ENCODE results near the gene C3orf18. TPM values are rescaled to one million over a fixed set of nuclear protein-coding genes. Genes with fewer than 3 reads are reported as not detected.
A peak's percentile ranks its signal among the peaks of the same experiment; 100 is the strongest.

C3orf18 gene
- polyA plus RNA-seq, 1 of the 3 experiments (the other 2 are of a cell fraction), result 19.7 TPM

GRCh38 chr3:50524746-50525145, 42.8 kb downstream of the C3orf18 start (continued):
- TF ChIP-seq USF2 (IDR thresholded peaks at IDR 0.05; ENCODE audit: borderline replicate concordance, low read depth, low read length), result no peak

GRCh38 chr3:50523279-50523811, 44.2 kb downstream of the C3orf18 start:
- peaks cover 21% of the 10 kb centered on the region; the same call in 1 of the 2 replicates for H3K27me3 ChIP-seq (ENCODE audit: insufficient read depth)
- no peak overlapping the region for H3K4me3 ChIP-seq (ENCODE audit: low read depth in 2 of 2, low read length in 1 of 2)
- no peaks in the 10 kb centered on the region for H3K9me2 ChIP-seq
- H3K4me1 ChIP-seq (ENCODE audit: control insufficient read depth in 1 of 2, insufficient read depth in 2 of 2, low read depth in 1 of 2, low read length in 1 of 2), result peaks cover 0 to 41% of the 10 kb centered on the region in 2 experiments; a peak in 1 of 4 replicates
- no peak overlapping the region for H3K4me2 ChIP-seq
- no peak for DNase-seq
- no peak for TF ChIP-seq CTCF (IDR thresholded peaks at IDR 0.05)
- no peak for TF ChIP-seq SMC3 (IDR thresholded peaks at IDR 0.05; ENCODE audit: low read depth, low read length)
- TF ChIP-seq EP300 (IDR thresholded peaks at IDR 0.05; ENCODE audit: borderline replicate concordance in 1 of 2, low read depth in 1 of 2, low read length in 1 of 2), result 0 out of 4 replicates have a peak, but pooled peaks of 1 of the 2 experiments have one; percentile 22
- TF ChIP-seq FOXJ3 (CRISPR knock-in tag; IDR thresholded peaks at IDR 0.05), result no peak
- H4K20me1 ChIP-seq (ENCODE audit: insufficient read depth), result no peaks in the 10 kb centered on the region
- H3K9ac ChIP-seq, result no peak overlapping the region
- H3K79me2 ChIP-seq (ENCODE audit: insufficient read depth), result no peaks in the 10 kb centered on the region
- ChIA-PET CTCF (interaction anchor here (0.6 to 8.8 kb wide), 11 partner anchors 9 to 153 kb away, joined by 3 to 114 read pairs (median 3); no protein-coding TSS in a partner anchor), POLR2A (no interaction called here)
- no peaks in the 10 kb centered on the region for H3F3A ChIP-seq (replicated peaks; ENCODE audit: insufficient read depth)
- no peaks in the 10 kb centered on the region for H3K36me3 ChIP-seq (replicated peaks in 1 of 2; ENCODE audit: control insufficient read depth in 1 of 2, insufficient read depth in 2 of 2, low read length in 1 of 2)
- 63% methylated on average over 7 of the region's 9 CpGs for WGBS (ENCODE audit: low lambda C conversion rate)
- H3K27ac ChIP-seq (ENCODE audit: low read depth in 2 of 2, low read length in 1 of 2), result no peak overlapping the region; a peak in 1 of 4 replicates
- no peak overlapping the region for H2AFZ ChIP-seq (ENCODE audit: low read depth)
- no peaks in the 10 kb centered on the region for H3K9me3 ChIP-seq

- Histone ChIP-seq H3F3A (replicated peaks; ENCODE audit: insufficient read depth) (no peaks in the 10 kb centered on the region), H3K4me3 (ENCODE audit: low read depth in 2 of 2, low read length in 1 of 2) (no peak overlapping the region), H3K4me1 (ENCODE audit: control insufficient read depth in 1 of 2, insufficient read depth in 2 of 2, low read depth in 1 of 2, low read length in 1 of 2) (peaks cover 0 to 59% of the 10 kb centered on the region in 2 experiments; a peak in 2 of 4 replicates), H3K4me2 (no peak overlapping the region), H3K9ac (no peak overlapping the region), H3K9me3 (no peaks in the 10 kb centered on the region), H3K79me2 (ENCODE audit: insufficient read depth) (no peaks in the 10 kb centered on the region), H2AFZ (ENCODE audit: low read depth) (no peak overlapping the region), H3K27ac (ENCODE audit: low read depth in 2 of 2, low read length in 1 of 2) (no peak overlapping the region), H3K27me3 (ENCODE audit: insufficient read depth) (peaks cover 21% of the 10 kb centered on the region; the same call in 1 of the 2 replicates), H3K36me3 (replicated peaks in 1 of 2; ENCODE audit: control insufficient read depth in 1 of 2, insufficient read depth in 2 of 2, low read length in 1 of 2) (no peaks in the 10 kb centered on the region), H3K9me2 (no peaks in the 10 kb centered on the region), H4K20me1 (ENCODE audit: insufficient read depth) (no peaks in the 10 kb centered on the region)
- WGBS (ENCODE audit: low lambda C conversion rate), result 45% methylated on average over 5 of the region's 5 CpGs
- ChIA-PET POLR2A (no interaction called here), CTCF (interaction anchor here (0.6 to 8.8 kb wide), 8 partner anchors 13 to 223 kb away, joined by 3 to 114 read pairs (median 6); no protein-coding TSS in a partner anchor)
- no peak for DNase-seq
- no peak for TF ChIP-seq FOSL2 (IDR thresholded peaks at IDR 0.05; ENCODE audit: borderline replicate concordance, low read depth)
- TF ChIP-seq USF1 (IDR thresholded peaks at IDR 0.05; ENCODE audit: borderline replicate concordance, low read depth), result no peak
- TF ChIP-seq RXRA (IDR thresholded peaks at IDR 0.05; ENCODE audit: borderline replicate concordance, low read depth), result no peak
- TF ChIP-seq USF2 (IDR thresholded peaks at IDR 0.05; ENCODE audit: borderline replicate concordance, low read depth, low read length), result no peak
- TF ChIP-seq TCF12 (IDR thresholded peaks at IDR 0.05), result no peak
- TF ChIP-seq NFIC (IDR thresholded peaks at IDR 0.05; ENCODE audit: borderline replicate concordance), result no peak
- no peak for TF ChIP-seq SMC3 (IDR thresholded peaks at IDR 0.05; ENCODE audit: low read depth, low read length)
- no peak for TF ChIP-seq EP300 (IDR thresholded peaks at IDR 0.05; ENCODE audit: borderline replicate concordance in 1 of 2, low read depth in 1 of 2, low read length in 1 of 2)
- no peak for TF ChIP-seq FOXM1 (IDR thresholded peaks at IDR 0.05; ENCODE audit: low read depth)
- no peak for TF ChIP-seq JUND (IDR thresholded peaks at IDR 0.05)
- no peak for TF ChIP-seq TEAD4 (IDR thresholded peaks at IDR 0.05; ENCODE audit: borderline replicate concordance, insufficient read depth)
- no peak for TF ChIP-seq MXI1 (IDR thresholded peaks at IDR 0.05; ENCODE audit: low read depth, low read length)
- TF ChIP-seq YY1 (IDR thresholded peaks at IDR 0.05; ENCODE audit: low read depth), result no peak
- no peak for TF ChIP-seq ELF1 (IDR thresholded peaks at IDR 0.05)
- no peak for TF ChIP-seq RFX5 (IDR thresholded peaks at IDR 0.05; ENCODE audit: low read length)
- no peak for TF ChIP-seq POLR2AphosphoS5 (IDR thresholded peaks at IDR 0.05; ENCODE audit: low read depth, low read length)
- no peak for TF ChIP-seq PBX3 (IDR thresholded peaks at IDR 0.05)
- no peak for TF ChIP-seq FOXJ3 (CRISPR knock-in tag; IDR thresholded peaks at IDR 0.05)
These were observed 46.0 kb downstream of the C3orf18 start for GRCh38 chr3:50521572-50521971.
